OCI-LY7 (cell line): ENCODE data around the gene ZBTB42.

Experiments
- CTCF ChIP-seq: fragments of 200-600 bp; sonication (generic); conservative IDR thresholded peaks from 2 replicates; pipeline ENCODE4 v1.5.1; 2014; ENCODE audit warnings: mild to moderate bottlenecking, antibody characterized with exemption, low read length, moderate library complexity, mixed read lengths
- EZH2phosphoT487 ChIP-seq: fragments of 200-600 bp; sonication (generic); IDR thresholded peaks from 2 replicates; pipeline ENCODE4 v1.6.1; 2018; ENCODE audit warnings: low read depth, borderline replicate concordance, mild to moderate bottlenecking, mixed run types, antibody characterized with exemption, low read length, moderate library complexity, mixed read lengths

- TF ChIP-seq CTCF: no peak
- no peak for TF ChIP-seq EZH2phosphoT487
These were observed 12.4 kb downstream of the ZBTB42 start for GRCh38 chr14:104813286-104813685.
